ENCODE measurements around the gene BCDIN3D.
"Not testable (repeated sequence)": the region's sequence is repeated elsewhere in the genome, so short reads cannot be mapped to it uniquely, and the experiment has no call there.

- TF ChIP-seq, protein P1, sequence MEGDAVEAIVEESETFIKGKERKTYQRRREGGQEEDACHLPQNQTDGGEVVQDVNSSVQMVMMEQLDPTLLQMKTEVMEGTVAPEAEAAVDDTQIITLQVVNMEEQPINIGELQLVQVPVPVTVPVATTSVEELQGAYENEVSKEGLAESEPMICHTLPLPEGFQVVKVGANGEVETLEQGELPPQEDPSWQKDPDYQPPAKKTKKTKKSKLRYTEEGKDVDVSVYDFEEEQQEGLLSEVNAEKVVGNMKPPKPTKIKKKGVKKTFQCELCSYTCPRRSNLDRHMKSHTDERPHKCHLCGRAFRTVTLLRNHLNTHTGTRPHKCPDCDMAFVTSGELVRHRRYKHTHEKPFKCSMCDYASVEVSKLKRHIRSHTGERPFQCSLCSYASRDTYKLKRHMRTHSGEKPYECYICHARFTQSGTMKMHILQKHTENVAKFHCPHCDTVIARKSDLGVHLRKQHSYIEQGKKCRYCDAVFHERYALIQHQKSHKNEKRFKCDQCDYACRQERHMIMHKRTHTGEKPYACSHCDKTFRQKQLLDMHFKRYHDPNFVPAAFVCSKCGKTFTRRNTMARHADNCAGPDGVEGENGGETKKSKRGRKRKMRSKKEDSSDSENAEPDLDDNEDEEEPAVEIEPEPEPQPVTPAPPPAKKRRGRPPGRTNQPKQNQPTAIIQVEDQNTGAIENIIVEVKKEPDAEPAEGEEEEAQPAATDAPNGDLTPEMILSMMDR (IDR thresholded peaks at IDR 0.05; ENCODE audit: extremely low read depth in 1 of 2, insufficient read depth in 1 of 2, low read depth in 1 of 2, low read length in 2 of 2), result not testable (repeated sequence)
- not testable (repeated sequence) for TF ChIP-seq MAX (IDR thresholded peaks at IDR 0.05; ENCODE audit: insufficient read depth, insufficient read length); FOS (IDR thresholded peaks at IDR 0.05; ENCODE audit: borderline replicate concordance, insufficient read depth, low read length); MYC (IDR thresholded peaks at IDR 0.05; ENCODE audit: low read depth, low read length)
Observed at GRCh38 chr12:49871811-49872251, 28.9 kb upstream of the BCDIN3D start.
